Lower lobe of right lung (tissue), 2 donors: ENCODE measurements around the gene ATP13A1. TPM values are rescaled to one million over a fixed set of nuclear protein-coding genes. Genes with fewer than 3 reads are reported as not detected.
A peak's percentile ranks its signal among the peaks of the same experiment; 100 is the strongest.

ENCODE experiments used
- ATAC-seq, 2 donors: fragments of 200-7000 bp; cut with Tn5 transposase; one replicate each; pipeline ENCODE4 v1.9.1; 2020 to 2022; ENCODE audit warnings: mild to moderate bottlenecking in 2 of 2, moderate library complexity in 2 of 2
- DNase-seq: peaks from one replicate; pipeline ENCODE4 v3.0.0-alpha.2; 2020
- H3K27ac ChIP-seq: fragments of 200-600 bp; one replicate; pipeline ENCODE4 v1.8.0; 2022
- H3K27me3 ChIP-seq: fragments of 200-600 bp; one replicate; pipeline ENCODE4 v1.8.0; 2022; ENCODE audit warnings: low read depth
- H3K36me3 ChIP-seq: fragments of 200-600 bp; one replicate; pipeline ENCODE4 v1.8.0; 2022; ENCODE audit warnings: mild to moderate bottlenecking
- H3K4me1 ChIP-seq: fragments of 200-600 bp; one replicate; pipeline ENCODE4 v1.8.0; 2022
- H3K4me3 ChIP-seq: fragments of 200-600 bp; one replicate; pipeline ENCODE4 v1.8.0; 2022; ENCODE audit warnings: mild to moderate bottlenecking
- H3K9me3 ChIP-seq: fragments of 200-600 bp; one replicate; pipeline ENCODE4 v1.8.0; 2022
- CTCF ChIP-seq: fragments of 200-600 bp; IDR thresholded peaks from one replicate; pipeline ENCODE4 v1.8.0; 2022; ENCODE audit warnings: antibody characterized with exemption, mild to moderate bottlenecking
- intact Hi-C: fragments of 100-400 bp; cut with DNase I; formaldehyde crosslinking; loops from one replicate; pipeline ENCODE4 v1.11.0; 2022
- total RNA-seq: library from RNA; stranded (reverse); fragmentation: NEBNext Ultra II Directional; extraction: Animal tissue kit (Norgen Biotek cat#: 25700); gene quantifications from one replicate; pipeline ENCODE4 v1.2.1, GENCODE V29; 2021
- donor health status: DM: no; HTN: yes; CAD: no; lungs with severe emphysema.

The ATP13A1 gene
- total RNA-seq, 1 donor from 2014 or later: 71.9 TPM

- no peak overlapping the region for H3K4me3 ChIP-seq
- ATAC-seq (no peak), DNase-seq (no peak)
- intact Hi-C loops: no loop called here
- peaks cover 14% of the 10 kb centered on the region for H3K4me1 ChIP-seq
- TF ChIP-seq CTCF: no peak
- peaks cover 49% of the 10 kb centered on the region for H3K36me3 ChIP-seq
- no peaks in the 10 kb centered on the region for H3K9me3 ChIP-seq
- H3K27ac ChIP-seq: no peak overlapping the region
- H3K27me3 ChIP-seq: no peaks in the 10 kb centered on the region
Observed at GRCh38 chr19:19631346-19631745, 32.1 kb downstream of the ATP13A1 start.

GRCh38 chr19:19630426-19630825 is 33.0 kb downstream of the ATP13A1 start:
- peaks cover 40% of the 10 kb centered on the region for H3K36me3 ChIP-seq
- intact Hi-C loops: no loop called here
- no peak for ATAC-seq
- H3K4me1 ChIP-seq: peaks cover 14% of the 10 kb centered on the region
- no peak overlapping the region for H3K27ac ChIP-seq
- no peaks in the 10 kb centered on the region for H3K27me3 ChIP-seq
- H3K9me3 ChIP-seq: no peaks in the 10 kb centered on the region
- no peak for DNase-seq
- H3K4me3 ChIP-seq: no peak overlapping the region
- TF ChIP-seq CTCF: no peak

- intact Hi-C loops: no loop called here
Observed at GRCh38 chr19:19630062-19630414, 33.4 kb downstream of the ATP13A1 start.

GRCh38 chr19:19628501-19629134 is 34.9 kb downstream of the ATP13A1 start:
- TF ChIP-seq CTCF: no peak
- H3K4me3 ChIP-seq: peak overlapping the region; percentile 64
- no peaks in the 10 kb centered on the region for H3K9me3 ChIP-seq
- peaks cover 14% of the 10 kb centered on the region for H3K4me1 ChIP-seq
- peak overlapping the region; percentile 69 for H3K27ac ChIP-seq
- H3K27me3 ChIP-seq: no peaks in the 10 kb centered on the region
- DNase-seq: peak; percentile 72
- intact Hi-C loops: no loop called here
- H3K36me3 ChIP-seq: peaks cover 22% of the 10 kb centered on the region
- ATAC-seq: peak; percentile 67 to 81

More at GRCh38 chr19:19630062-19630414, 33.4 kb downstream of the ATP13A1 start:
- no peak for DNase-seq
- TF ChIP-seq CTCF: no peak
- no peak overlapping the region for H3K4me3 ChIP-seq
- no peak for ATAC-seq
- H3K27me3 ChIP-seq: no peaks in the 10 kb centered on the region
- H3K4me1 ChIP-seq: peaks cover 14% of the 10 kb centered on the region
- H3K9me3 ChIP-seq: no peaks in the 10 kb centered on the region
- H3K36me3 ChIP-seq: peaks cover 36% of the 10 kb centered on the region
- no peak overlapping the region for H3K27ac ChIP-seq

- Histone ChIP-seq H3K4me1 (peaks cover 14% of the 10 kb centered on the region), H3K36me3 (peaks cover 14% of the 10 kb centered on the region), H3K4me3 (peak within 1 kb of the TSS; percentile 64), H3K27ac (peak within 1 kb of the TSS; percentile 69), H3K27me3 (no peaks in the 10 kb centered on the region), H3K9me3 (no peaks in the 10 kb centered on the region)
- DNase-seq (peak; percentile 72), ATAC-seq (peak; percentile 94 to 96)
- TF ChIP-seq CTCF: peak; percentile 6
- intact Hi-C loops: no loop called here
Observed at GRCh38 chr19:19627621-19628500, 35.6 kb downstream of the ATP13A1 start, which contains the start of gene LPAR2. Gene LPAR2 (minus strand): TSS chr19:19628220. CDS start chr19:19627275, 945 bp downstream.
